Measurements from ENCODE around the gene PROM1. TPM values are rescaled to one million over a fixed set of nuclear protein-coding genes. Genes with fewer than 3 reads are reported as not detected.

PROM1 gene
- total and polyA plus RNA-seq, 2 of the 8 experiments (the other 6 are each of a cell fraction or from before 2014, with no cell fraction given): 36.0 to 59.7 TPM

DNA sequence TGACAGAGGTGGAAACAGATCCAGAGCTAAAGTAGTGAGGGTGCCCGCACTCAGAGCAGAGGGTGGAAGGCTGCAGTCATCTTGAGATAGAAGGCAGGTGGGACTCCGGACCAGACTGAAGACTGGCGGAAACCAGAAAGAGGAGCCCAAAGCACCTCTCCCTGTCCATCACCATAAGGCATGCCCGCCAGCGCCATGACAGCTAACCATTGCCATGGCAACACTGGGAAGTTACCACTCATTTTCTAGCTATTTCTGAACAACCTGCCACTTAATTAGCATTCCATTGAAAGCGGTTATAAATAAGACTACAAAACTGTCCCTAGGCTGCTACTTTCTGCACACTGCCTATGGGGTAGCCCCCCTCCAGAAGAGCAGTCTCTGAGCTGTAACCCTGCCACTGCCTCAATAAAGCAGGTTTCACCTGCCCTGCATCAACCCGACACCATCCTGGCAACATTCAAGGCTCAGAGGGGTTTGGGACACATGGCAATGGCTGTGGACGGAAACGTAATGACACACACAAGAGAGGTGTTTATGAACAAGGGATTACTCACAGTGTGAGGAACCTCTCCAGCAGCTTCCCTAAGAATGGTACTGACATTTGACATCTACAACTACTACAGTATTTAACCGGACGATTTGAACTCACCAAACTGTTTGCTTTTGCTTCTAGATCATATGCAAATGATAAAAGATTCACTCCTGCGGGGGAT lies 93.1 kb downstream of the PROM1 start:
- Histone ChIP-seq H4K20me1 (replicated peaks in 1 of 2; ENCODE audit: control insufficient read depth in 1 of 2, insufficient read depth in 2 of 2, low read length in 2 of 2) (peaks cover 0 to 1% of the 10 kb centered on the region in 2 experiments), H3K18ac (ENCODE audit: extremely low read depth, low read length) (no peak overlapping the region), H2AK5ac (ENCODE audit: low read depth, low read length) (no peak overlapping the region), H4K5ac (ENCODE audit: insufficient read length, low read depth, low read length) (no peak overlapping the region), H3K23me2 (ENCODE audit: low read depth, low read length) (no peaks in the 10 kb centered on the region; the same call in 1 of the 2 replicates), H3K79me1 (ENCODE audit: low read depth, low read length) (no peaks in the 10 kb centered on the region), H2BK120ac (replicated peaks; ENCODE audit: low read depth, low read length) (no peak overlapping the region), H3K56ac (replicated peaks; ENCODE audit: insufficient read length, low read depth, low read length) (no peak overlapping the region), H3K4ac (replicated peaks; ENCODE audit: insufficient read length, low read depth, low read length) (no peak overlapping the region), H3K14ac (ENCODE audit: insufficient read length) (no peak overlapping the region), H2AFZ (ENCODE audit: low read length) (no peak overlapping the region), H3K79me2 (ENCODE audit: control insufficient read depth in 1 of 2, insufficient read depth in 2 of 2, low read length in 2 of 2) (no peaks in the 10 kb centered on the region), H3K27me3 (replicated peaks in 1 of 4; ENCODE audit: control insufficient read depth in 3 of 4, extremely low read depth in 1 of 4, insufficient read depth in 3 of 4, low read length in 3 of 4) (no peaks in the 10 kb centered on the region), H3K27ac (ENCODE audit: low read depth, low read length) (no peak overlapping the region), H3K23ac (ENCODE audit: insufficient read length) (no peak overlapping the region), H3K4me2 (ENCODE audit: insufficient read depth in 1 of 2, low read depth in 2 of 2, low read length in 2 of 2) (no peak overlapping the region), H3K4me3 (ENCODE audit: extremely low read depth in 1 of 4, insufficient read depth in 2 of 4, low read depth in 3 of 4, low read length in 4 of 4) (no peak overlapping the region), H4K8ac (ENCODE audit: extremely low read depth, insufficient read depth, low read length) (no peak overlapping the region), H2BK15ac (ENCODE audit: low read length) (no peak overlapping the region), H2BK5ac (ENCODE audit: low read depth, low read length) (no peak overlapping the region), H2BK20ac (ENCODE audit: low read length) (no peak overlapping the region), H4K91ac (replicated peaks; ENCODE audit: insufficient read length, low read length) (no peak overlapping the region), H3K9me3 (ENCODE audit: insufficient read depth in 2 of 2, low read depth in 1 of 2, low read length in 1 of 2) (no peaks in the 10 kb centered on the region), H3K9ac (replicated peaks in 1 of 4; ENCODE audit: extremely low read depth in 1 of 4, low read depth in 3 of 4, low read length in 3 of 4) (no peak overlapping the region), H2BK12ac (ENCODE audit: low read depth, low read length) (no peak overlapping the region), H3K36me3 (ENCODE audit: control insufficient read depth in 2 of 4, insufficient read depth in 4 of 4, low read length in 3 of 4) (peaks cover 15 to 74% (median 56%) of the 10 kb centered on the region in 4 experiments; a peak in 7 of 8 replicates), H3K4me1 (replicated peaks in 1 of 4; ENCODE audit: control insufficient read depth in 3 of 4, insufficient read depth in 4 of 4, low read length in 3 of 4) (no peaks in the 10 kb centered on the region)
- POLR2A ChIA-PET (ENCODE audit: partially characterized antibody): no interaction called here
- WGBS, 2 experiments (ENCODE audit: extremely low coverage in 1 of 2, insufficient coverage in 1 of 2, insufficient read length in 1 of 2, insufficient replicate concordance in 2 of 2, low coverage in 1 of 2, low lambda C conversion rate in 2 of 2, missing lambda C conversion rate in 1 of 2): 84% methylated on average over 12 of the region's 12 CpGs; no CpG with 5 or more reads in 1 of the 2 experiments
- TF ChIP-seq NRF1 (IDR thresholded peaks at IDR 0.05; ENCODE audit: low read depth, low read length) (no peak), SRF (IDR thresholded peaks at IDR 0.05; ENCODE audit: low read depth, low read length) (no peak), ASH2L (IDR thresholded peaks at IDR 0.05; ENCODE audit: low read length) (no peak), TAF7 (optimal IDR thresholded peaks at IDR 0.05; ENCODE audit: borderline replicate concordance, low read depth, low read length) (no peak), ZNF274 (IDR thresholded peaks at IDR 0.05; ENCODE audit: borderline replicate concordance, extremely low read depth, low read length) (no peak), CEBPB (IDR thresholded peaks at IDR 0.05; ENCODE audit: low read depth, low read length) (no peak), RFX5 (IDR thresholded peaks at IDR 0.05; ENCODE audit: borderline replicate concordance, low read depth, low read length) (no peak), KDM5A (IDR thresholded peaks at IDR 0.05; ENCODE audit: low read length) (no peak), YY1 (IDR thresholded peaks at IDR 0.05; ENCODE audit: low read depth, low read length) (no peak), SIRT6 (IDR thresholded peaks at IDR 0.05; ENCODE audit: low read length) (no peak), SP1 (IDR thresholded peaks at IDR 0.05; ENCODE audit: low read depth, low read length) (no peak)
- TF ChIP-seq, protein P1, sequence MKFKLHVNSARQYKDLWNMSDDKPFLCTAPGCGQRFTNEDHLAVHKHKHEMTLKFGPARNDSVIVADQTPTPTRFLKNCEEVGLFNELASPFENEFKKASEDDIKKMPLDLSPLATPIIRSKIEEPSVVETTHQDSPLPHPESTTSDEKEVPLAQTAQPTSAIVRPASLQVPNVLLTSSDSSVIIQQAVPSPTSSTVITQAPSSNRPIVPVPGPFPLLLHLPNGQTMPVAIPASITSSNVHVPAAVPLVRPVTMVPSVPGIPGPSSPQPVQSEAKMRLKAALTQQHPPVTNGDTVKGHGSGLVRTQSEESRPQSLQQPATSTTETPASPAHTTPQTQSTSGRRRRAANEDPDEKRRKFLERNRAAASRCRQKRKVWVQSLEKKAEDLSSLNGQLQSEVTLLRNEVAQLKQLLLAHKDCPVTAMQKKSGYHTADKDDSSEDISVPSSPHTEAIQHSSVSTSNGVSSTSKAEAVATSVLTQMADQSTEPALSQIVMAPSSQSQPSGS (IDR thresholded peaks at IDR 0.05; ENCODE audit: low read length): no peak
- no peak for DNase-seq (ENCODE audit: low read depth in 1 of 2, low spot score in 2 of 2)
- FAIRE-seq: no peak
- CTCF ChIA-PET (ENCODE audit: partially characterized antibody): interaction anchor here (1.1 to 1.3 kb wide), 2 partner anchors 185 to 206 kb away, joined by 3 to 5 read pairs; no protein-coding TSS in a partner anchor

Data from H1 (cell line).